Kidney (tissue), 22 donors: ENCODE results near the gene ARHGEF6. TPM values are rescaled to one million over a fixed set of nuclear protein-coding genes. Genes with fewer than 3 reads are reported as not detected.
A peak's percentile ranks its signal among the peaks of the same experiment; 100 is the strongest.

ENCODE experiments used
- DNase-seq, 5 donors: peaks; one replicate each; pipeline ENCODE4 v3.0.0-alpha.2; 2013 to 2020
- FAIRE-seq: peaks from 2 replicates; lab custom pipeline; 2012; peaks lifted over from hg19 to GRCh38; lab: Jason Lieb, UNC
- H3K27ac ChIP-seq, 2 donors: one replicate each; pipeline ENCODE4 v1.7.0; 2013; ENCODE audit warnings: low read depth in 2 of 2, low read length in 2 of 2, inconsistent platforms in 1 of 2
- H3K27me3 ChIP-seq: one replicate; pipeline ENCODE4 v1.7.1; 2013; ENCODE audit warnings: low read length, inconsistent platforms; ENCODE audit not compliant: control insufficient read depth, insufficient read depth
- H3K36me3 ChIP-seq, 3 donors: one replicate each; pipeline versions ENCODE4 v1.7.0 to v1.7.1; 2013; ENCODE audit warnings: low read length in 3 of 3, control low read depth in 1 of 3, inconsistent platforms in 1 of 3; ENCODE audit not compliant: insufficient read depth in 3 of 3, control insufficient read depth in 2 of 3
- H3K4me1 ChIP-seq, 3 donors: one replicate each; pipeline versions ENCODE4 v1.7.0 to v1.7.1; 2013; ENCODE audit warnings: low read length in 3 of 3, inconsistent platforms in 1 of 3, low read depth in 1 of 3; ENCODE audit not compliant: control insufficient read depth in 2 of 3, insufficient read depth in 2 of 3
- H3K4me3 ChIP-seq, 3 donors: one replicate each; pipeline versions ENCODE4 v1.7.0 to v1.8.1; 2013; ENCODE audit warnings: low read length in 3 of 3, control low read depth in 1 of 3, inconsistent platforms in 1 of 3
- H3K9ac ChIP-seq, 3 donors: one replicate each; pipeline versions ENCODE4 v1.7.0 to v1.7.1; 2013; ENCODE audit warnings: low read length in 3 of 3, control low read depth in 1 of 3, inconsistent platforms in 1 of 3
- H3K9me3 ChIP-seq, 3 donors: one replicate each; pipeline versions ENCODE4 v1.7.0 to v1.7.1; 2013; ENCODE audit warnings: low read length in 3 of 3, control low read depth in 1 of 3, inconsistent platforms in 1 of 3; ENCODE audit not compliant: control insufficient read depth in 2 of 3, insufficient read depth in 1 of 3
- intact Hi-C: fragments of 100-400 bp; cut with DNase I; formaldehyde crosslinking; loops from one replicate; pipeline ENCODE4 v1.11.1; 2022
- long read RNA-seq, 10 donors: library from polyadenylated mRNA in 1 of 10; unstranded in 1 of 10; transcript quantifications; one replicate each; pipeline ENCODE4 v2.0.0 and lab custom pipeline, GENCODE V29; 2021 to 2026
- polyA plus RNA-seq: library from polyadenylated mRNA; stranded (reverse); fragments of 350-450 nt; fragmentation: Illumina TruSeq; extraction: RNeasy Lipid Tissue Mini Kit (QIAGEN cat#74804); gene quantifications from one replicate; pipeline ENCODE4 v1.2.3, GENCODE V29; 2014; ENCODE audit warnings: low read depth, low replicate concordance; ENCODE audit not compliant: insufficient read depth
- total RNA-seq: library from RNA; stranded (reverse); fragmentation: NEBNext Ultra II Directional; extraction: Animal tissue kit (Norgen Biotek cat#: 25700); gene quantifications from one replicate; pipeline ENCODE4 v1.2.1, GENCODE V29; 2021
- TF ChIP-seq, protein P1 (sequence below): IDR thresholded peaks from 3 replicates; pipeline ENCODE4 v1.5.1; 2012; ENCODE audit warnings: mild to moderate bottlenecking, moderate library complexity, borderline replicate concordance; ENCODE audit not compliant: insufficient read depth; ENCODE audit errors: extremely low read depth
- donor health status: control.
- donor health status: control.
- donor health status: control.
- donor health status: control.
- donor health status: control.
- donor health status: DM: yes; HTN: yes; CAD: no.
- donor health status: Normal renal cell carcinoma (clear cell type).

The ARHGEF6 gene, protein sequence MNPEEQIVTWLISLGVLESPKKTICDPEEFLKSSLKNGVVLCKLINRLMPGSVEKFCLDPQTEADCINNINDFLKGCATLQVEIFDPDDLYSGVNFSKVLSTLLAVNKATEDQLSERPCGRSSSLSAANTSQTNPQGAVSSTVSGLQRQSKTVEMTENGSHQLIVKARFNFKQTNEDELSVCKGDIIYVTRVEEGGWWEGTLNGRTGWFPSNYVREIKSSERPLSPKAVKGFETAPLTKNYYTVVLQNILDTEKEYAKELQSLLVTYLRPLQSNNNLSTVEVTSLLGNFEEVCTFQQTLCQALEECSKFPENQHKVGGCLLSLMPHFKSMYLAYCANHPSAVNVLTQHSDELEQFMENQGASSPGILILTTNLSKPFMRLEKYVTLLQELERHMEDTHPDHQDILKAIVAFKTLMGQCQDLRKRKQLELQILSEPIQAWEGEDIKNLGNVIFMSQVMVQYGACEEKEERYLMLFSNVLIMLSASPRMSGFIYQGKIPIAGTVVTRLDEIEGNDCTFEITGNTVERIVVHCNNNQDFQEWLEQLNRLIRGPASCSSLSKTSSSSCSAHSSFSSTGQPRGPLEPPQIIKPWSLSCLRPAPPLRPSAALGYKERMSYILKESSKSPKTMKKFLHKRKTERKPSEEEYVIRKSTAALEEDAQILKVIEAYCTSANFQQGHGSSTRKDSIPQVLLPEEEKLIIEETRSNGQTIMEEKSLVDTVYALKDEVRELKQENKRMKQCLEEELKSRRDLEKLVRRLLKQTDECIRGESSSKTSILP
- total RNA-seq (15.8 TPM), polyA plus RNA-seq (4.1 TPM)
- long read RNA-seq, donor 1, result 0 reads
- long read RNA-seq, donor 2, full-length matches to known transcripts, result 1 of 1 reads
- long read RNA-seq, donor 2, partial matches to known transcripts, result 0 of 1 reads
- long read RNA-seq, donor 2, other reads (novel, unspliced or antisense), result 0 of 1 reads
- long read RNA-seq, donor 3, full-length matches to known transcripts, result 1 of 1 reads
- long read RNA-seq, donor 3, partial matches to known transcripts, result 0 of 1 reads
- long read RNA-seq, donor 3, other reads (novel, unspliced or antisense), result 0 of 1 reads
- long read RNA-seq, donor 4, result 0 reads
- long read RNA-seq, donor 5, result 0 reads
- long read RNA-seq, donor 6, result 0 reads
- long read RNA-seq, donor 7, full-length matches to known transcripts, result 1 of 8 reads
- long read RNA-seq, donor 7, partial matches to known transcripts, result 2 of 8 reads
- long read RNA-seq, donor 7, other reads (novel, unspliced or antisense), result 5 of 8 reads
- long read RNA-seq, donor 8, full-length matches to known transcripts, result 1 of 1 reads
- long read RNA-seq, donor 8, partial matches to known transcripts, result 0 of 1 reads
- long read RNA-seq, donor 8, other reads (novel, unspliced or antisense), result 0 of 1 reads
- long read RNA-seq, donor 9, result 0 reads
- long read RNA-seq, donor 10, result 0 reads

DNA sequence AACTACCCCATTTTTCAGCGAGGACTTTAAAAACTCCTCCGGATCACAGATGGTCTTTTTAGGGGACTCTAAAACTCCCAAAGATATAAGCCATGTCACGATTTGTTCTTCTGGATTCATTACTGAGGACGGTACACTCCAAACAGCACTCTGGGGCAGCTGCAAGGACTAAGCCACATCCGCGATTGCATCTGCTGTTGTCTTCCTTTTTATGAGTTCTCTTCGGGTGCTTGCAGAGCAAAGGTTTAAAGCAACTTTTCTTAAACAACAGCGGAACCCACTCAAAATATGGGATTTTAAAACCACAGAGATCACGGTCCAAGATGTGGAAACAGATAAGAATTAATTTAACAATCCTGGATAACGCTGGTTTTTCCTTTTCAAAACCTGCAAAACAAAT, at the start of gene ARHGEF6:
ARHGEF6 (minus strand) TSS at position 170 of the 400 bp plus-strand sequence; CDS start at position 120, 50 bp downstream.
- TF ChIP-seq, protein P1, sequence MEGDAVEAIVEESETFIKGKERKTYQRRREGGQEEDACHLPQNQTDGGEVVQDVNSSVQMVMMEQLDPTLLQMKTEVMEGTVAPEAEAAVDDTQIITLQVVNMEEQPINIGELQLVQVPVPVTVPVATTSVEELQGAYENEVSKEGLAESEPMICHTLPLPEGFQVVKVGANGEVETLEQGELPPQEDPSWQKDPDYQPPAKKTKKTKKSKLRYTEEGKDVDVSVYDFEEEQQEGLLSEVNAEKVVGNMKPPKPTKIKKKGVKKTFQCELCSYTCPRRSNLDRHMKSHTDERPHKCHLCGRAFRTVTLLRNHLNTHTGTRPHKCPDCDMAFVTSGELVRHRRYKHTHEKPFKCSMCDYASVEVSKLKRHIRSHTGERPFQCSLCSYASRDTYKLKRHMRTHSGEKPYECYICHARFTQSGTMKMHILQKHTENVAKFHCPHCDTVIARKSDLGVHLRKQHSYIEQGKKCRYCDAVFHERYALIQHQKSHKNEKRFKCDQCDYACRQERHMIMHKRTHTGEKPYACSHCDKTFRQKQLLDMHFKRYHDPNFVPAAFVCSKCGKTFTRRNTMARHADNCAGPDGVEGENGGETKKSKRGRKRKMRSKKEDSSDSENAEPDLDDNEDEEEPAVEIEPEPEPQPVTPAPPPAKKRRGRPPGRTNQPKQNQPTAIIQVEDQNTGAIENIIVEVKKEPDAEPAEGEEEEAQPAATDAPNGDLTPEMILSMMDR, result no peak
- Histone ChIP-seq H3K27ac (peak within 1 kb of the TSS in 1 of 2 donors; percentile 28), H3K9ac (no peak within 1 kb of the TSS), H3K36me3 (no peaks in the 10 kb centered on the region), H3K4me3 (peak within 1 kb of the TSS; percentile 12 to 55 (median 42)), H3K4me1 (no peaks in the 10 kb centered on the region), H3K9me3 (no peaks in the 10 kb centered on the region), H3K27me3 (no peaks in the 10 kb centered on the region)
- intact Hi-C loops, result no loop called here
- FAIRE-seq, result no peak
- DNase-seq, result no peak

DNA sequence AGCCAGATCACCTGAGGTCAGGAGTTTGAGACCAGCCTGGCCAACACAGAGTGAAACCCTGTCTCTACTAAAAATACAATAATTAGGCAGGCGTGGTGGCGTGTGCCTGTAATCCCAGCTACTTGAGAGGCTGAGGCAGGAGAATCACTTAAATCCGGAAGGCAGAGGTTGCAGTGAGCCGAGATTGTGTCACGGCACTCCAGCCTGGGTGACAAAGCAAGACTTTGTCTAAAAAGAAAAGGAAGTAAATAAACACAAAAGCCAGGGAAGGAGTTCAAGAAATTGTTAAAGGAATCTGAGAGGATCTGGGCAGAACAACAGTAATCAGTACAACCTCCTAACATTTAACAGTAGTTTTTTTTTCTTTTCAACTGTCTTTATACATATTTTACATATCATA, 48.7 kb upstream of the ARHGEF6 start:
- TF ChIP-seq, protein P1, result no peak
- DNase-seq (no peak), FAIRE-seq (peak; percentile 13)
- Histone ChIP-seq H3K4me3 (no peak overlapping the region), H3K36me3 (no peaks in the 10 kb centered on the region), H3K9me3 (no peaks in the 10 kb centered on the region), H3K9ac (no peak overlapping the region), H3K4me1 (no peaks in the 10 kb centered on the region), H3K27ac (no peak overlapping the region), H3K27me3 (no peaks in the 10 kb centered on the region)
- intact Hi-C loops, result no loop called here

DNA sequence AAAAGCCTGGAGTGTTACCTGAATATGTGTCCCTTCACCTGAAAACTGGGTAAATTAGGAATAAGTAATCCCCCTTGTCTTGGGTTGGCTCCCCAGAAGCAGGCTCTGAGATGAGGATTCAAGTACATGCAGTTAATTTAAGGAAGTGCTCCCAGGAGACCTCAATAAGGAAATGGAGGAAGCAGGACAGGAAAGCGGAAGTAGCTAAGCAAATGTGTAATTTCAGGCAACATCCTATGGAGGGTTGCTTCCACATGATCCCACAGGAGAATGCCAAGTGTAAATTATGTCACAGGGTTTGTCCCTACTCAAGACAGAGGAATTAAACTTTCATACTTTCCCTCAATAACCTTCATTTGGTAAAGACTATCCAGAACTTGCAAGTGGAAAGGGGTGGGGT, 48.1 kb upstream of the ARHGEF6 start:
- DNase-seq, result no peak
- FAIRE-seq, result no peak
- no peak overlapping the region for H3K27ac ChIP-seq
- no peaks in the 10 kb centered on the region for H3K4me1 ChIP-seq
- H3K36me3 ChIP-seq, result no peaks in the 10 kb centered on the region
- TF ChIP-seq, protein P1, result no peak
- H3K9me3 ChIP-seq, result no peaks in the 10 kb centered on the region
- intact Hi-C loops, result no loop called here
- no peaks in the 10 kb centered on the region for H3K27me3 ChIP-seq
- no peak overlapping the region for H3K9ac ChIP-seq
- no peak overlapping the region for H3K4me3 ChIP-seq
